ENCODE data around the gene AP2B1.

The AP2B1 gene

GRCh38 chr17:35630530-35631148 is 43.5 kb downstream of the AP2B1 start:
- peak; percentile 81 for DNase-seq (ENCODE audit: low read depth)

- no peak for DNase-seq (ENCODE audit: low read depth)
Measured at GRCh38 chr17:35641032-35641431, 53.9 kb downstream of the AP2B1 start.

GRCh38 chr17:35645923-35646322 is 58.8 kb downstream of the AP2B1 start:
- DNase-seq (ENCODE audit: low read depth), result no peak

GRCh38 chr17:35651467-35651866 is 64.3 kb downstream of the AP2B1 start:
- DNase-seq (ENCODE audit: low read depth), result no peak

GRCh38 chr17:35653619-35654361 is 66.7 kb downstream of the AP2B1 start:
- no peak for DNase-seq (ENCODE audit: low read depth)

- no peak for DNase-seq (ENCODE audit: low read depth)
Measured at GRCh38 chr17:35655303-35655702, 68.2 kb downstream of the AP2B1 start.

- no peak for DNase-seq (ENCODE audit: low read depth)
Measured at GRCh38 chr17:35660902-35661301, 73.8 kb downstream of the AP2B1 start.

- DNase-seq (ENCODE audit: low read depth), result no peak
Measured at GRCh38 chr17:35664685-35665084, 77.6 kb downstream of the AP2B1 start.

GRCh38 chr17:35665662-35666061 is 78.5 kb downstream of the AP2B1 start:
- no peak for DNase-seq (ENCODE audit: low read depth)

GRCh38 chr17:35666070-35666469 is 78.9 kb downstream of the AP2B1 start:
- peak; percentile 41 for DNase-seq (ENCODE audit: low read depth)

- peak; percentile 58 for DNase-seq (ENCODE audit: low read depth)
Measured at GRCh38 chr17:35666967-35667532, 79.9 kb downstream of the AP2B1 start.

- DNase-seq (ENCODE audit: low read depth), result no peak
Measured at GRCh38 chr17:35668802-35669201, 81.7 kb downstream of the AP2B1 start.

- DNase-seq (ENCODE audit: low read depth), result no peak
Measured at GRCh38 chr17:35674552-35674951, 87.4 kb downstream of the AP2B1 start.

- DNase-seq (ENCODE audit: low read depth), result no peak
Measured at GRCh38 chr17:35676441-35676840, 89.3 kb downstream of the AP2B1 start.

GRCh38 chr17:35679007-35679682 is 92.0 kb downstream of the AP2B1 start:
- peak; percentile 33 for DNase-seq (ENCODE audit: low read depth)

- DNase-seq (ENCODE audit: low read depth), result no peak
Measured at GRCh38 chr17:35683591-35683990, 96.5 kb downstream of the AP2B1 start.

GRCh38 chr17:35684055-35684802 is 97.1 kb downstream of the AP2B1 start:
- DNase-seq (ENCODE audit: low read depth), result peak; percentile 64

GRCh38 chr17:35692512-35693210 is 105.5 kb downstream of the AP2B1 start:
- no peak for DNase-seq (ENCODE audit: low read depth)

- DNase-seq (ENCODE audit: low read depth), result no peak
Measured at GRCh38 chr17:35693662-35694061, 106.5 kb downstream of the AP2B1 start.

- DNase-seq (ENCODE audit: low read depth), result no peak
Measured at GRCh38 chr17:35694906-35695305, 107.8 kb downstream of the AP2B1 start.

GRCh38 chr17:35695613-35696012 is 108.5 kb downstream of the AP2B1 start:
- no peak for DNase-seq (ENCODE audit: low read depth)

GRCh38 chr17:35698800-35699199 is 111.7 kb downstream of the AP2B1 start:
- DNase-seq (ENCODE audit: low read depth), result no peak
